Measurements from ENCODE around the gene GATB.

DNA sequence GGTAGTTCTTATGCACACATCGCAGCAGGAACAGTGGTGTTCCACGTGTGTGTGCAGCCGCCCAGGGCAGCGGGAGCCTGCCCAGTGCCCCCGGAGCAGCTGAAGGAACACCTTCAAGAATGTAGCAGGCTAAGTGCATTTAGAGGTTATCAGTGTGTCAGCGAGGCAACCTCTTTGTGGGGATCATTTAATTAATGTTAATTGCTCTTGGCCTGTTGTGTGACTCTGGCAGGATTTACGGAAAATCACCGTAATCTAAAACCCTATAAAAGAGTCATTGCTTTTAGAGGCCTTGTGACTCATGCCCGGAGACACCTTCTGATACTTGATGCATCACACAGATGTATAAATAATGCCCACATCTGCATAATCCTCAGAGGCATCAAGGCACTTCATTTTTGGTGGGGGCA lies 47.3 kb upstream of the GATB start:
- TF ChIP-seq, protein P1, sequence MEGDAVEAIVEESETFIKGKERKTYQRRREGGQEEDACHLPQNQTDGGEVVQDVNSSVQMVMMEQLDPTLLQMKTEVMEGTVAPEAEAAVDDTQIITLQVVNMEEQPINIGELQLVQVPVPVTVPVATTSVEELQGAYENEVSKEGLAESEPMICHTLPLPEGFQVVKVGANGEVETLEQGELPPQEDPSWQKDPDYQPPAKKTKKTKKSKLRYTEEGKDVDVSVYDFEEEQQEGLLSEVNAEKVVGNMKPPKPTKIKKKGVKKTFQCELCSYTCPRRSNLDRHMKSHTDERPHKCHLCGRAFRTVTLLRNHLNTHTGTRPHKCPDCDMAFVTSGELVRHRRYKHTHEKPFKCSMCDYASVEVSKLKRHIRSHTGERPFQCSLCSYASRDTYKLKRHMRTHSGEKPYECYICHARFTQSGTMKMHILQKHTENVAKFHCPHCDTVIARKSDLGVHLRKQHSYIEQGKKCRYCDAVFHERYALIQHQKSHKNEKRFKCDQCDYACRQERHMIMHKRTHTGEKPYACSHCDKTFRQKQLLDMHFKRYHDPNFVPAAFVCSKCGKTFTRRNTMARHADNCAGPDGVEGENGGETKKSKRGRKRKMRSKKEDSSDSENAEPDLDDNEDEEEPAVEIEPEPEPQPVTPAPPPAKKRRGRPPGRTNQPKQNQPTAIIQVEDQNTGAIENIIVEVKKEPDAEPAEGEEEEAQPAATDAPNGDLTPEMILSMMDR (IDR thresholded peaks at IDR 0.05; ENCODE audit: low read length), result no peak
- TF ChIP-seq EZH2 (IDR thresholded peaks at IDR 0.05; ENCODE audit: borderline replicate concordance, low read length), result no peak
